SK-N-SH (cell line): Measurements from ENCODE around the gene ABCF3. TPM values are rescaled to one million over a fixed set of nuclear protein-coding genes. Genes with fewer than 3 reads are reported as not detected.

Source experiments
- CTCF ChIA-PET: fragments of 300-600, 350-600 bp; formaldehyde crosslinking; extraction: SDS; loops from one replicate; lab custom pipeline; 2021; lab: Yijun Ruan, JAX
- POLR2A ChIA-PET: fragments of 350-600 bp; sonication (Branson Sonifier 250); formaldehyde crosslinking; extraction: SDS; loops from one replicate; lab custom pipeline; 2020; ENCODE audit warnings: antibody characterized with exemption, inconsistent platforms; lab: Yijun Ruan, JAX
- DNase-seq: peaks from one replicate; pipeline ENCODE4 v3.0.0; 2012
- H2AFZ ChIP-seq: fragments of 200-600 bp; sonication (generic); 2 replicates; pipeline ENCODE4 v1.8.1; 2016; ENCODE audit warnings: antibody characterized with exemption, mild to moderate bottlenecking, low read depth
- H3F3A ChIP-seq: fragments of 200-600 bp; sonication (generic); replicated peaks from 2 replicates; pipeline ENCODE3; 2016; ENCODE audit warnings: antibody characterized with exemption, mild to moderate bottlenecking; ENCODE audit not compliant: insufficient read depth
- H3K27ac ChIP-seq, 2 experiments: fragments of 200-500 bp in 1 of 2; fragments of 200-600 bp in 1 of 2; sonication (Bioruptor generic) in 1 of 2; sonication (generic), shearing (Covaris generic) in 1 of 2; 2 replicates each; pipeline versions ENCODE4 v1.5.1 to v1.6.1; 2014 to 2016; ENCODE audit warnings: low read depth in 2 of 2, inconsistent platforms in 1 of 2, low read length in 1 of 2, mild to moderate bottlenecking in 1 of 2, mixed read lengths in 1 of 2
- H3K27me3 ChIP-seq: fragments of 200-600 bp; sonication (generic), shearing (Covaris generic); 2 replicates; pipeline ENCODE4 v1.6.1; 2016; ENCODE audit warnings: mixed run types; ENCODE audit not compliant: insufficient read depth
- H3K36me3 ChIP-seq, 2 experiments: fragments of 200-500 bp in 1 of 2; fragments of 200-600 bp in 1 of 2; sonication (Bioruptor generic) in 1 of 2; sonication (generic) in 1 of 2; replicated peaks in 1 of 2; 2 replicates each; pipeline versions ENCODE3 to v1.5.1; 2014 to 2016; ENCODE audit warnings: low read length in 1 of 2, mild to moderate bottlenecking in 1 of 2; ENCODE audit not compliant: insufficient read depth in 2 of 2, control insufficient read depth in 1 of 2
- H3K4me1 ChIP-seq, 2 experiments: fragments of 200-500 bp in 1 of 2; fragments of 200-600 bp in 1 of 2; sonication (Bioruptor generic) in 1 of 2; sonication (generic), shearing (Covaris generic) in 1 of 2; 2 replicates each; pipeline versions ENCODE4 v1.5.1 to v1.6.1; 2014 to 2016; ENCODE audit warnings: low read depth in 1 of 2, low read length in 1 of 2, mixed run types in 1 of 2; ENCODE audit not compliant: insufficient read depth in 2 of 2, control insufficient read depth in 1 of 2
- H3K4me2 ChIP-seq: fragments of 200-600 bp; sonication (generic), shearing (Covaris generic); 2 replicates; pipeline ENCODE4 v1.6.1; 2017; ENCODE audit warnings: mixed run types
- H3K4me3 ChIP-seq, 2 experiments: fragments of 200-500 bp in 1 of 2; fragments of 200-600 bp in 1 of 2; sonication (Bioruptor generic) in 1 of 2; sonication (generic), shearing (Covaris generic) in 1 of 2; 2 replicates each; pipeline versions ENCODE4 v1.5.1 to v1.8.1; 2014 to 2016; ENCODE audit warnings: low read depth in 2 of 2, inconsistent platforms in 1 of 2, low read length in 1 of 2, mild to moderate bottlenecking in 1 of 2, mixed read lengths in 1 of 2, moderate library complexity in 1 of 2
- H3K79me2 ChIP-seq: fragments of 200-600 bp; sonication (generic); 2 replicates; pipeline ENCODE4 v1.8.1; 2017; ENCODE audit warnings: mild to moderate bottlenecking; ENCODE audit not compliant: insufficient read depth
- H3K9ac ChIP-seq: fragments of 200-600 bp; sonication (generic); 2 replicates; pipeline ENCODE4 v1.6.1; 2017; ENCODE audit warnings: mixed run types
- H3K9me2 ChIP-seq: fragments of 200-600 bp; sonication (generic); 2 replicates; pipeline ENCODE4 v1.6.1; 2017; ENCODE audit warnings: mixed run types
- H3K9me3 ChIP-seq: fragments of 200-600 bp; sonication (generic); 2 replicates; pipeline ENCODE4 v1.6.1; 2017; ENCODE audit warnings: mixed run types, mild to moderate bottlenecking, moderate library complexity
- H4K20me1 ChIP-seq: fragments of 200-600 bp; sonication (generic); 2 replicates; pipeline ENCODE4 v1.6.1; 2017; ENCODE audit warnings: mild to moderate bottlenecking, mixed run types; ENCODE audit not compliant: insufficient read depth
- CHD2 ChIP-seq: fragments of 150-350 bp; IDR thresholded peaks from 2 replicates; pipeline ENCODE4 v1.6.1; 2018; ENCODE audit warnings: low read length; ENCODE audit not compliant: partially characterized antibody
- CTCF ChIP-seq: fragments of 200-600 bp; sonication (generic); IDR thresholded peaks from 2 replicates; pipeline ENCODE4 v1.6.1; 2017; ENCODE audit warnings: antibody characterized with exemption, mild to moderate bottlenecking, moderate library complexity
- ELF1 ChIP-seq: IDR thresholded peaks from 2 replicates; pipeline ENCODE4 v1.4.0; 2012
- EP300 ChIP-seq, 2 experiments: IDR thresholded peaks; 2 replicates each; pipeline versions ENCODE4 v1.4.0 to v1.6.1; 2012; ENCODE audit warnings: borderline replicate concordance in 1 of 2, low read depth in 1 of 2, low read length in 1 of 2
- EZH2phosphoT487 ChIP-seq: fragments of 200-600 bp; sonication (generic); IDR thresholded peaks from 2 replicates; pipeline ENCODE4 v1.6.1; 2017; ENCODE audit warnings: low read depth, mixed run types, mild to moderate bottlenecking, antibody characterized with exemption, moderate library complexity, borderline replicate concordance
- FOXM1 ChIP-seq: IDR thresholded peaks from 2 replicates; pipeline ENCODE4 v1.4.0; 2012; ENCODE audit warnings: low read depth, mild to moderate bottlenecking
- GABPA ChIP-seq: IDR thresholded peaks from 2 replicates; pipeline ENCODE4 v1.4.0; 2012; ENCODE audit warnings: low read depth, mild to moderate bottlenecking
- JUND ChIP-seq: IDR thresholded peaks from 2 replicates; pipeline ENCODE4 v1.4.0; 2012
- MAX ChIP-seq: IDR thresholded peaks from 2 replicates; pipeline ENCODE4 v1.4.0; 2012; ENCODE audit warnings: low read depth
- MEF2A ChIP-seq: IDR thresholded peaks from 2 replicates; pipeline ENCODE4 v1.4.0; 2012; ENCODE audit warnings: low read depth, borderline replicate concordance
- POLR2AphosphoS5 ChIP-seq: IDR thresholded peaks from 2 replicates; pipeline ENCODE4 v1.6.1; 2012; ENCODE audit warnings: low read depth, low read length
- RAD21 ChIP-seq: IDR thresholded peaks from 2 replicates; pipeline ENCODE4 v1.6.1; 2012; ENCODE audit warnings: mild to moderate bottlenecking, low read length
- RCOR1 ChIP-seq: fragments of 150-350 bp; IDR thresholded peaks from 2 replicates; pipeline ENCODE4 v1.6.1; 2017; ENCODE audit warnings: antibody characterized with exemption, low read length
- REST ChIP-seq: IDR thresholded peaks from 2 replicates; pipeline ENCODE4 v1.6.1; 2012; ENCODE audit warnings: mild to moderate bottlenecking, low read depth, low read length, moderate library complexity
- RFX5 ChIP-seq: IDR thresholded peaks from 2 replicates; pipeline ENCODE4 v1.6.1; 2012; ENCODE audit warnings: mild to moderate bottlenecking, improper control_type of control experiment, low read length
- TAF1 ChIP-seq: IDR thresholded peaks from 2 replicates; pipeline ENCODE4 v1.6.1; 2012; ENCODE audit warnings: low read depth, mild to moderate bottlenecking, low read length, moderate library complexity, borderline replicate concordance
- TCF12 ChIP-seq: IDR thresholded peaks from 2 replicates; pipeline ENCODE4 v1.4.0; 2012
- USF1 ChIP-seq: IDR thresholded peaks from 2 replicates; pipeline ENCODE4 v1.4.0; 2012; ENCODE audit warnings: low read depth, borderline replicate concordance
- USF2 ChIP-seq: fragments of 150-350 bp; IDR thresholded peaks from 2 replicates; pipeline ENCODE4 v1.6.1; 2017; ENCODE audit warnings: antibody characterized with exemption, low read length, low read depth, borderline replicate concordance
- YY1 ChIP-seq: IDR thresholded peaks from 2 replicates; pipeline ENCODE4 v1.4.0; 2012; ENCODE audit warnings: low read depth, mild to moderate bottlenecking
- ZBTB33 ChIP-seq: IDR thresholded peaks from 2 replicates; pipeline ENCODE4 v1.4.0; 2012; ENCODE audit warnings: low read depth, borderline replicate concordance
- WGBS: methylation state at CpG from one replicate; pipeline ENCODE4 v1.1.6; 2017; ENCODE audit warnings: low lambda C conversion rate; 5-methylcytosine and 5-hydroxymethylcytosine counted together
- polyA plus RNA-seq, 3 experiments: library from polyadenylated mRNA; depleted of rRNA; stranded (reverse); fragments of >200 nt; gene quantifications; 2 replicates each; pipeline ENCODE4 v1.2.3, GENCODE V29; 2012

ABCF3 gene
- polyA plus RNA-seq, 1 of the 3 experiments (the other 2 are of a cell fraction), result 55.6 TPM

- TF ChIP-seq TAF1, result peak; percentile 87
- no peak for TF ChIP-seq EZH2phosphoT487
- TF ChIP-seq EP300 (IDR thresholded peaks at IDR 0.05; ENCODE audit: borderline replicate concordance in 1 of 2, low read depth in 1 of 2, low read length in 1 of 2), result 0 out of 4 replicates have a peak, but pooled peaks of 1 of the 2 experiments have one; percentile 24
- no peak for TF ChIP-seq RAD21
- TF ChIP-seq JUND, result peak; percentile 66; the same call in 1 of the 2 replicates
- no peak for TF ChIP-seq RCOR1
- peak; percentile 48 for TF ChIP-seq GABPA
- no peak for TF ChIP-seq CHD2
- TF ChIP-seq ELF1, result peak; percentile 53; the same call in 1 of the 2 replicates
- TF ChIP-seq MEF2A, result no peak
- peak; percentile 30; the same call in 1 of the 2 replicates for TF ChIP-seq TCF12
- no peak for TF ChIP-seq RFX5
- no peak for TF ChIP-seq USF2
- peak; percentile 79 for TF ChIP-seq MAX
Observed at GRCh38 chr3:184176377-184177330, 9.3 kb upstream of the ABCF3 start (continued).

GRCh38 chr3:184177331-184177731, 8.7 kb upstream of the ABCF3 start:
- Histone ChIP-seq H3F3A (peaks cover 37% of the 10 kb centered on the region), H3K27me3 (no peaks in the 10 kb centered on the region), H3K36me3 (peaks cover 50 to 59% of the 10 kb centered on the region in 2 experiments), H3K4me3 (peak overlapping the region; percentile 93 to 96; a peak in 3 of 4 replicates), H3K9me3 (no peaks in the 10 kb centered on the region), H2AFZ (no peak overlapping the region), H3K4me1 (peaks cover 27 to 29% of the 10 kb centered on the region in 2 experiments), H3K4me2 (peak overlapping the region; percentile 89), H3K9me2 (no peaks in the 10 kb centered on the region), H3K27ac (peak overlapping the region; percentile 84 to 86), H3K9ac (peak overlapping the region; percentile 77; the same call in 1 of the 2 replicates), H4K20me1 (peaks cover 28% of the 10 kb centered on the region), H3K79me2 (peaks cover 56% of the 10 kb centered on the region)
- ChIA-PET CTCF (interaction anchor here (0.6 to 7.0 kb wide), 8 partner anchors 8 to 282 kb away, joined by 3 to 30 read pairs (median 4); partner anchors contain the start of genes ABCF3 and EEF1AKMT4), POLR2A (interaction anchor here (0.6 to 1.6 kb wide), 3 partner anchors 9 to 92 kb away, joined by 3 to 6 read pairs (median 4); partner anchors contain the start of genes ABCF3 and EEF1AKMT4)
- no peak for DNase-seq
- 48% methylated on average over 2 of the region's 4 CpGs for WGBS
- TF ChIP-seq USF1, result no peak
- no peak for TF ChIP-seq CTCF
- TF ChIP-seq ZBTB33, result no peak
- no peak for TF ChIP-seq RCOR1
- no peak for TF ChIP-seq REST
- TF ChIP-seq YY1, result no peak
- TF ChIP-seq FOXM1, result no peak
- no peak for TF ChIP-seq POLR2AphosphoS5
